ENCODE data around the gene TFDP2. TPM values are rescaled to one million over a fixed set of nuclear protein-coding genes. Genes with fewer than 3 reads are reported as not detected.

TFDP2 gene
- total RNA-seq, 2 experiments from 2014 or later: 99.9 to 169 TPM

GRCh38 chr3:141939759-141940158 is 209.6 kb downstream of the TFDP2 start:
- H3K4me3 ChIP-seq (ENCODE audit: low read depth, low read length, poor library complexity, severe bottlenecking): no peak overlapping the region
- H3K79me2 ChIP-seq (ENCODE audit: insufficient read depth, low read depth, low read length): no peaks in the 10 kb centered on the region
- H2AFZ ChIP-seq (ENCODE audit: low read length): no peak overlapping the region
- no peaks in the 10 kb centered on the region for H3K9me2 ChIP-seq (ENCODE audit: insufficient read depth, low read length)
- no peaks in the 10 kb centered on the region for H3K36me3 ChIP-seq (ENCODE audit: insufficient read depth, low read length)
- CTCF ChIA-PET (ENCODE audit: unreplicated experiment): no interaction called here
- TF ChIP-seq CTCF (conservative IDR thresholded peaks at IDR 0.05; ENCODE audit: low read length): no peak
- TF ChIP-seq EZH2phosphoT487 (IDR thresholded peaks at IDR 0.05; ENCODE audit: borderline replicate concordance, low read depth, low read length): no peak
- DNase-seq (ENCODE audit: low spot score): no peak
- intact Hi-C loops (cut with micrococcal nuclease; ENCODE audit: unreplicated experiment): loop anchor here (5.0 kb wide), 1 partner anchor 343 kb away; no protein-coding TSS in a partner anchor
- BruUV-seq (replicated peaks): no TSS peak
- POLR2A ChIA-PET: no interaction called here
- H3K4me2 ChIP-seq (ENCODE audit: low read length): no peak overlapping the region
- H3K9me3 ChIP-seq (ENCODE audit: low read length): no peaks in the 10 kb centered on the region
- H4K20me1 ChIP-seq (ENCODE audit: insufficient read depth, low read length): no peaks in the 10 kb centered on the region
- no peak overlapping the region for H3K27ac ChIP-seq (ENCODE audit: low read depth, low read length, poor library complexity, severe bottlenecking)
- no peaks in the 10 kb centered on the region for H3K4me1 ChIP-seq (ENCODE audit: insufficient read depth, low read length, poor library complexity, severe bottlenecking)

GRCh38 chr3:141938011-141938500 is 211.3 kb downstream of the TFDP2 start:
- no peak overlapping the region for H2AFZ ChIP-seq (ENCODE audit: low read length)
- H3K9me2 ChIP-seq (ENCODE audit: insufficient read depth, low read length): no peaks in the 10 kb centered on the region
- no peak overlapping the region for H3K4me2 ChIP-seq (ENCODE audit: low read length)
- no peaks in the 10 kb centered on the region for H3K79me2 ChIP-seq (ENCODE audit: insufficient read depth, low read depth, low read length)
- H3K4me1 ChIP-seq (ENCODE audit: insufficient read depth, low read length, poor library complexity, severe bottlenecking): no peaks in the 10 kb centered on the region
- no peak overlapping the region for H3K27ac ChIP-seq (ENCODE audit: low read depth, low read length, poor library complexity, severe bottlenecking)
- POLR2A ChIA-PET: interaction anchor here (0.7 kb wide), 1 partner anchor 14 kb away, joined by 4 read pairs; no protein-coding TSS in a partner anchor
- TF ChIP-seq CTCF (conservative IDR thresholded peaks at IDR 0.05; ENCODE audit: low read length) (no peak), EZH2phosphoT487 (IDR thresholded peaks at IDR 0.05; ENCODE audit: borderline replicate concordance, low read depth, low read length) (no peak)
- H3K36me3 ChIP-seq (ENCODE audit: insufficient read depth, low read length): no peaks in the 10 kb centered on the region
- BruUV-seq (replicated peaks): no TSS peak
- CTCF ChIA-PET (ENCODE audit: unreplicated experiment): no interaction called here
- H4K20me1 ChIP-seq (ENCODE audit: insufficient read depth, low read length): no peaks in the 10 kb centered on the region
- intact Hi-C loops (cut with micrococcal nuclease; ENCODE audit: unreplicated experiment): no loop called here
- no peaks in the 10 kb centered on the region for H3K9me3 ChIP-seq (ENCODE audit: low read length)
- H3K4me3 ChIP-seq (ENCODE audit: low read depth, low read length, poor library complexity, severe bottlenecking): no peak overlapping the region
- DNase-seq (ENCODE audit: low spot score): no peak

- 0 out of 2 replicates have a peak, but pooled peaks cover 3% of the 10 kb centered on the region for H3K36me3 ChIP-seq (ENCODE audit: insufficient read depth, low read length)
- TF ChIP-seq CTCF (conservative IDR thresholded peaks at IDR 0.05; ENCODE audit: low read length): no peak
- no peak overlapping the region for H3K4me3 ChIP-seq (ENCODE audit: low read depth, low read length, poor library complexity, severe bottlenecking)
- CTCF ChIA-PET (ENCODE audit: unreplicated experiment): no interaction called here
- BruUV-seq (replicated peaks): no TSS peak
- H3K4me1 ChIP-seq (ENCODE audit: insufficient read depth, low read length, poor library complexity, severe bottlenecking): no peaks in the 10 kb centered on the region
- H3K4me2 ChIP-seq (ENCODE audit: low read length): no peak overlapping the region
- H3K9me3 ChIP-seq (ENCODE audit: low read length): no peaks in the 10 kb centered on the region
- intact Hi-C loops (cut with micrococcal nuclease; ENCODE audit: unreplicated experiment): no loop called here
- no peaks in the 10 kb centered on the region for H4K20me1 ChIP-seq (ENCODE audit: insufficient read depth, low read length)
- no peak overlapping the region for H2AFZ ChIP-seq (ENCODE audit: low read length)
- no peak overlapping the region for H3K27ac ChIP-seq (ENCODE audit: low read depth, low read length, poor library complexity, severe bottlenecking)
- no peaks in the 10 kb centered on the region for H3K79me2 ChIP-seq (ENCODE audit: insufficient read depth, low read depth, low read length)
- POLR2A ChIA-PET: interaction anchor here (0.6 kb wide), 1 partner anchor 42 kb away, joined by 3 read pairs; no protein-coding TSS in a partner anchor
- H3K9me2 ChIP-seq (ENCODE audit: insufficient read depth, low read length): no peaks in the 10 kb centered on the region
- DNase-seq (ENCODE audit: low spot score): no peak
These were observed 215.0 kb downstream of the TFDP2 start for GRCh38 chr3:141934354-141934753.
